Panc1 (cell line): ENCODE measurements around the gene SLC29A2. TPM values are rescaled to one million over a fixed set of nuclear protein-coding genes. Genes with fewer than 3 reads are reported as not detected.

Experiments
- ATAC-seq: fragments of 200-7000 bp; cut with Tn5 transposase; 2 replicates; pipeline ENCODE4 v1.9.1; 2020; ENCODE audit warnings: mild to moderate bottlenecking, moderate library complexity
- BruUV-seq: library from RNA; stranded (reverse); fragments of 400-500 nt; replicated peaks from 2 replicates; lab custom pipeline; 2021; lab: Mats Ljungman, UMichigan
- CTCF ChIA-PET: fragments of 300-600 bp; sonication (Branson Sonifier 250); formaldehyde crosslinking; loops from one replicate; lab custom pipeline; 2022; ENCODE audit warnings: antibody characterized with exemption; lab: Charles Lee
- POLR2A ChIA-PET: fragments of 300-600 bp; sonication (Branson Sonifier 250); formaldehyde crosslinking; loops from one replicate; lab custom pipeline; 2022; ENCODE audit warnings: antibody characterized with exemption; lab: Charles Lee
- DNase-seq: peaks from one replicate; pipeline ENCODE4 v3.0.0-alpha.2; 2010; ENCODE audit warnings: low read depth, low spot score
- H3K27ac ChIP-seq: 2 replicates; pipeline ENCODE4 v1.5.1; 2011; ENCODE audit warnings: mild to moderate bottlenecking, low read length, inconsistent platforms
- H3K27me3 ChIP-seq: fragments of 200-500 bp; sonication (Bioruptor generic); 2 replicates; pipeline ENCODE4 v1.6.0; 2014; ENCODE audit warnings: low read length, inconsistent platforms; ENCODE audit not compliant: control insufficient read depth, insufficient read depth
- H3K36me3 ChIP-seq: fragments of 200-500 bp; sonication (Bioruptor generic); 2 replicates; pipeline ENCODE4 v1.5.1; 2014; ENCODE audit warnings: inconsistent platforms, mild to moderate bottlenecking, low read length, moderate library complexity; ENCODE audit not compliant: control insufficient read depth, insufficient read depth
- H3K4me1 ChIP-seq: 2 replicates; pipeline ENCODE4 v1.5.1; 2011; ENCODE audit warnings: inconsistent platforms, mild to moderate bottlenecking, low read length, moderate library complexity; ENCODE audit not compliant: control insufficient read depth, insufficient read depth
- H3K4me3 ChIP-seq, 2 experiments: 2 replicates each; pipeline ENCODE4 v1.5.1; 2011 to 2012; ENCODE audit warnings: low read depth in 2 of 2, low read length in 2 of 2, mild to moderate bottlenecking in 2 of 2, inconsistent platforms in 1 of 2, moderate library complexity in 1 of 2
- H3K9me3 ChIP-seq: fragments of 200-500 bp; sonication (Bioruptor generic); 2 replicates; pipeline ENCODE4 v1.5.1; 2014; ENCODE audit warnings: low read depth, mild to moderate bottlenecking, inconsistent platforms, low read length, moderate library complexity; ENCODE audit not compliant: control insufficient read depth, insufficient read depth
- CTCF ChIP-seq: fragments of 450-650 bp; IDR thresholded peaks from 2 replicates; pipeline ENCODE4 v1.5.1; 2017; ENCODE audit warnings: mild to moderate bottlenecking
- POLR2AphosphoS5 ChIP-seq: IDR thresholded peaks from 2 replicates; pipeline ENCODE4 v1.6.1; 2012; ENCODE audit warnings: mild to moderate bottlenecking, low read depth, low read length, moderate library complexity
- REST ChIP-seq, 2 experiments: IDR thresholded peaks; 2 replicates each; pipeline ENCODE4 v1.6.1; 2011 to 2012; ENCODE audit warnings: low read depth in 2 of 2, control low read depth in 1 of 2, low read length in 1 of 2, mild to moderate bottlenecking in 1 of 2, moderate library complexity in 1 of 2; ENCODE audit not compliant: insufficient read depth in 1 of 2
- SIN3A ChIP-seq: IDR thresholded peaks from 2 replicates; pipeline ENCODE4 v1.6.1; 2012; ENCODE audit warnings: low read depth, mild to moderate bottlenecking, low read length, moderate library complexity, borderline replicate concordance; ENCODE audit not compliant: insufficient read depth
- TCF7L2 ChIP-seq: IDR thresholded peaks from 2 replicates; pipeline ENCODE4 v1.6.1; 2011; ENCODE audit warnings: mild to moderate bottlenecking, low read depth, low read length, inconsistent platforms
- in situ Hi-C: cut with HindIII; loops from 2 replicates; pipeline ENCODE4 v1.10.0; 2016; ENCODE audit warnings: low sequenced_read_pairs, low pct_unique_long_range_greater_than_20kb
- intact Hi-C: fragments of 100-400 bp; cut with micrococcal nuclease; formaldehyde crosslinking; loops from one replicate; pipeline ENCODE4 v1.10.0; 2022; ENCODE audit not compliant: unreplicated experiment
- total RNA-seq: library from RNA; stranded (reverse); gene quantifications from one replicate; pipeline ENCODE4 v1.2.1, GENCODE V29; 2021; ENCODE audit not compliant: unreplicated experiment

The SLC29A2 gene
- total RNA-seq, 1 experiment from 2014 or later: 28.3 TPM

- no peak for ATAC-seq
- H3K27ac ChIP-seq: no peak overlapping the region
- intact Hi-C loops (no loop called here), in situ Hi-C loops (no loop called here)
- H3K27me3 ChIP-seq: no peaks in the 10 kb centered on the region
- H3K4me1 ChIP-seq: peaks cover 10% of the 10 kb centered on the region
- H3K36me3 ChIP-seq: no peaks in the 10 kb centered on the region
- TF ChIP-seq CTCF: no peak
- no peak for TF ChIP-seq REST (IDR thresholded peaks at IDR 0.05; ENCODE audit: insufficient read depth in 1 of 2, low read depth in 2 of 2, low read length in 1 of 2)
- TF ChIP-seq POLR2AphosphoS5: no peak
- no peak for TF ChIP-seq TCF7L2
- DNase-seq: no peak
- BruUV-seq: no TSS peak
- H3K9me3 ChIP-seq: no peaks in the 10 kb centered on the region
- no peak overlapping the region for H3K4me3 ChIP-seq
- ChIA-PET CTCF (interaction anchor here (0.6 to 1.0 kb wide), 2 partner anchors 33 to 56 kb away, joined by 3 read pairs; no protein-coding TSS in a partner anchor), POLR2A (interaction anchor here (0.7 kb wide), 1 partner anchor 12 kb away, joined by 9 read pairs; no protein-coding TSS in a partner anchor)
Measured at GRCh38 chr11:66314561-66315497, 56.7 kb downstream of the SLC29A2 start.

- H3K9me3 ChIP-seq: no peaks in the 10 kb centered on the region
- BruUV-seq: no TSS peak
- intact Hi-C loops (no loop called here), in situ Hi-C loops (no loop called here)
- no peak overlapping the region for H3K4me3 ChIP-seq
- POLR2A ChIA-PET: no interaction called here
- CTCF ChIA-PET: no interaction called here
- no peak overlapping the region for H3K27ac ChIP-seq
- H3K4me1 ChIP-seq: peaks cover 10% of the 10 kb centered on the region
- H3K27me3 ChIP-seq: no peaks in the 10 kb centered on the region
- H3K36me3 ChIP-seq: no peaks in the 10 kb centered on the region
- no peak for TF ChIP-seq POLR2AphosphoS5
- TF ChIP-seq REST (IDR thresholded peaks at IDR 0.05; ENCODE audit: insufficient read depth in 1 of 2, low read depth in 2 of 2, low read length in 1 of 2): no peak
- no peak for TF ChIP-seq CTCF
- TF ChIP-seq SIN3A: no peak
- TF ChIP-seq TCF7L2: no peak
- DNase-seq (no peak), ATAC-seq (no peak)
Measured at GRCh38 chr11:66314186-66314501, 57.4 kb downstream of the SLC29A2 start.
